Breast epithelium (tissue), 3 donors: ENCODE measurements around the gene GAB4.
"Not testable (repeated sequence)": the region's sequence is repeated elsewhere in the genome, so short reads cannot be mapped to it uniquely, and the experiment has no call there.

Experiments used
- CTCF ChIP-seq, 3 donors: fragments of 450-650 bp; IDR thresholded peaks; one replicate each; pipeline ENCODE4 v1.5.1; 2016 to 2017; ENCODE audit warnings: antibody characterized with exemption in 3 of 3, mild to moderate bottlenecking in 3 of 3, moderate library complexity in 3 of 3
- POLR2A ChIP-seq: fragments of 450-650 bp; IDR thresholded peaks from one replicate; pipeline ENCODE4 v1.6.1; 2016; ENCODE audit warnings: antibody characterized with exemption, mild to moderate bottlenecking, moderate library complexity
- POLR2AphosphoS5 ChIP-seq, 3 donors: sonication (generic); formaldehyde crosslinking; IDR thresholded peaks; one replicate each; pipeline ENCODE4 v1.6.1; 2017; ENCODE audit warnings: antibody characterized with exemption in 3 of 3

- TF ChIP-seq CTCF (IDR thresholded peaks at IDR 0.05); POLR2A; POLR2AphosphoS5 (IDR thresholded peaks at IDR 0.05): not testable (repeated sequence)
These were observed 93.1 kb downstream of the GAB4 start for GRCh38 chr22:16914911-16915310.
